H1 (cell line): ENCODE results near the gene SIX1.

Experiments
- BACH1 ChIP-seq: IDR thresholded peaks from 2 replicates; pipeline ENCODE4 v1.6.1; 2012; ENCODE audit warnings: low read length, improper control_type of control experiment
- CEBPB ChIP-seq: IDR thresholded peaks from 2 replicates; pipeline ENCODE4 v1.6.1; 2012; ENCODE audit warnings: low read depth, low read length
- CHD7 ChIP-seq: fragments of 300-600 bp; sonication (generic); IDR thresholded peaks from 2 replicates; pipeline ENCODE4 v1.7.1; 2012; ENCODE audit warnings: low read length, moderate library complexity, mild to moderate bottlenecking, inconsistent platforms; ENCODE audit not compliant: insufficient replicate concordance
- CTCF ChIP-seq, 3 experiments: IDR thresholded peaks; 1 replicate in 2 of 3; 2 replicates in 1 of 3; pipeline versions ENCODE4 v1.5.1 to v1.6.1; 2011; ENCODE audit warnings: low read length in 3 of 3, mild to moderate bottlenecking in 3 of 3, inconsistent platforms in 2 of 3, low read depth in 1 of 3, moderate library complexity in 1 of 3; ENCODE audit not compliant: insufficient read depth in 1 of 3; ENCODE audit errors: control extremely low read depth in 1 of 3
- EGR1 ChIP-seq: IDR thresholded peaks from 2 replicates; pipeline ENCODE4 v1.6.1; 2011; ENCODE audit warnings: low read depth, low read length, borderline replicate concordance
- POLR2A ChIP-seq, 2 experiments: IDR thresholded peaks; 1 replicate in 1 of 2; 2 replicates in 1 of 2; pipeline ENCODE4 v1.6.1; 2011; ENCODE audit warnings: low read depth in 2 of 2, low read length in 2 of 2, mild to moderate bottlenecking in 2 of 2; ENCODE audit errors: control extremely low read depth in 1 of 2
- POLR2AphosphoS5 ChIP-seq: IDR thresholded peaks from 2 replicates; pipeline ENCODE4 v1.6.1; 2011; ENCODE audit warnings: low read depth, low read length
- RAD21 ChIP-seq, 2 experiments: IDR thresholded peaks in 1 of 2; conservative IDR thresholded peaks in 1 of 2; 2 replicates each; pipeline ENCODE4 v1.6.1; 2011; ENCODE audit warnings: low read depth in 2 of 2, low read length in 2 of 2, improper control_type of control experiment in 1 of 2, inconsistent platforms in 1 of 2, mild to moderate bottlenecking in 1 of 2, moderate library complexity in 1 of 2
- RNF2 ChIP-seq: fragments of 200-900, 300-1000 bp; sonication (generic); IDR thresholded peaks from 2 replicates; pipeline ENCODE4 v1.7.1; 2016; ENCODE audit warnings: borderline replicate concordance, low read depth, mild to moderate bottlenecking, antibody characterized with exemption, low read length; ENCODE audit not compliant: poor library complexity, severe bottlenecking; ENCODE audit errors: missing control alignments
- RXRA ChIP-seq: IDR thresholded peaks from 2 replicates; pipeline ENCODE4 v1.6.1; 2011; ENCODE audit warnings: low read depth, mild to moderate bottlenecking, low read length, moderate library complexity; ENCODE audit not compliant: insufficient read depth
- USF2 ChIP-seq: IDR thresholded peaks from 2 replicates; pipeline ENCODE4 v1.6.1; 2011; ENCODE audit warnings: low read length, improper control_type of control experiment
- YY1 ChIP-seq: IDR thresholded peaks from 2 replicates; pipeline ENCODE4 v1.6.1; 2011; ENCODE audit warnings: low read depth, mild to moderate bottlenecking, low read length

- peak; percentile 86 for TF ChIP-seq RNF2
- no peak for TF ChIP-seq CTCF (IDR thresholded peaks at IDR 0.05; ENCODE audit: control extremely low read depth in 1 of 3, insufficient read depth in 1 of 3, low read depth in 1 of 3, low read length in 3 of 3)
- TF ChIP-seq RAD21 (IDR thresholded peaks at IDR 0.05 in 1 of 2, conservative IDR thresholded peaks at IDR 0.05 in 1 of 2; ENCODE audit: low read depth in 2 of 2, low read length in 2 of 2) = no peak
- TF ChIP-seq EGR1 = 0 out of 2 replicates have a peak, but pooled peaks have one; percentile 58
- peak; percentile 44 for TF ChIP-seq CHD7
- TF ChIP-seq BACH1 = no peak
- TF ChIP-seq CEBPB = no peak
- TF ChIP-seq POLR2AphosphoS5 = no peak
- TF ChIP-seq USF2 = no peak
- TF ChIP-seq POLR2A (IDR thresholded peaks at IDR 0.05; ENCODE audit: control extremely low read depth in 1 of 2, low read depth in 2 of 2, low read length in 2 of 2) = no peak
- TF ChIP-seq RXRA = no peak
- TF ChIP-seq YY1 = no peak
Observed at GRCh38 chr14:60640859-60641741, 8.2 kb downstream of the SIX1 start.
